HG02970 (cell line): ENCODE results near the gene CPPED1.

Experiments
- ATAC-seq: cut with Tn5 transposase; IDR thresholded peaks from one replicate; pipeline ENCODE4 v1.9.1; 2021; ENCODE audit warnings: mild to moderate bottlenecking, moderate library complexity, moderate number of reproducible peaks; ENCODE audit not compliant: unreplicated experiment, low FRiP score

CPPED1 gene

DNA sequence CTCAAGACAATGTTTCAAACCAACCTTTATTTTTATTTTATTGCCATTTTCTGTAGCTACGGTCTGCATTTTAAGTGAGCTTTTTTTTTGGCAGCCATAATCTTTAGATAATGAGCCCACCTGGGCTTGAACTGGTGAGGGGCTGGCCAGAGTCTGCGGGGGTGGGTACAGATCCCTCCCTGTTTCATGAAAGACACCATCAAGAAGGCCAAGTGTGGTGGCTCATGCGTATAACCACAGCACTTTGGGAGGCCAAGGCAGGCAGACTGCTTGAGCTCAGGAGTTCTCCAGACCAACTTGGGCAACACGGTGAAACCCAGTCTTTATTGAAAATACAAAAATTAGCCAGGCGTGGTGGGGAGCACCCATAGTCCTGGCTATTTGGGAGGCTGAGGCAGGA is 113.7 kb downstream of the CPPED1 start:
- no peak for ATAC-seq

DNA sequence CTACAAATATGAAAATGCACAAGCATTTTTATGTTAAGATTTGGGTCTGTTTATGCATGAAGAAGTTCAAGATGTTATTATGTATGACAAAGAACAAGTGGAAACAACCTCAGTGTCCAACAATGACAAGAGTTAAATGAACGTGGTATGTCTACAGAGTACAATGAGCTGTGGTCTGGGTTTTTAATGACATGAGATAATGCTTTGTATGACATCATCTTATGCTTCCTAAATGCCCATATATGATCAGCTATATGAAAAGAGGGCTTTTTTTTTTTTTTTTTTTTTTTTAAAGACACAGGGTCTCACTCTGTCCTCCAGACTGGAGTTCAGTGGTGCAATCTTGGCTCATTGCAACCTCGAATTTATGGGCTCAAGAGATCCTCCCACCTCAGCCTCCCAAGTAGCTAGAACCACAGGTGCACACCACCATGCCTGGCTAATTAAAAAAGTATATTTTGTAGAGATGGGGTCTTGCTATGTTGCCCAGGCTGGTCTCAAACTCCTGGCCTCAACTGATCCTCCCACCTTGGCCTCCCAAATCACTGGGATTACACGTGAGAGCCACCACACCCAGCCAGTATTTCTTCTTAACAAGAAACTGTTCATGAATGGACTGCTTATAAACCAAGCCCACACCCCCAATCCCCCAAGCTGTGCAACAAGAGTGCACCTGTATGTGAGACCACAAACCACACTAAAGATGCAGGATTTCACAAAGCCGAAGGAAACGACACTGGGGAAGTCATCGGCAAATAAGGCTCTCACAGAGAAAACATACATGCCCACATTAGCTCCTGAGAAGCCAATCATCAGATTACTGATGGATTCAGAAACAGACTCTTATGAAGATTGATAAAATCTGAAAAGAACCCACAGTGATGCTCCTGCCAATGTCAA is 114.5 kb downstream of the CPPED1 start:
- no peak for ATAC-seq

DNA sequence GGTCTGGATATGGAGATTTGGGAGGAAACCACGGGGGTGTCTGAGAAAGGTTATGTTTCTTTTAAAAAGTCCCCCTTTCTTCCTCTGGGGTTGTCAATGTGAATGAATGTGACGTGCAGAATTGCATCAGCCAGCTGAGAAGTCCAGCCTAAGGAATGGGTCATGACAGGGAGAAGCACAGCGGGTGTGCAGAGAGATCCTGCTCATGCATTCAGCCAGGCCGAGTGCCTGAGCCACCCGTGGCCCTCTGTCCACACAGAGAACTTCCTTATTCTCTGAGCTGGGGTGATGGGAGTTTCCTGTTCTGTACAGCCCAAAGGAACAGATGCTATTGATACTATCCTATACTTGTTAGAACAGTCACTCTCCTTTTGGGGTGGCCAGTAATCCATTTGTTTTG is 117.9 kb downstream of the CPPED1 start:
- ATAC-seq: no peak

DNA sequence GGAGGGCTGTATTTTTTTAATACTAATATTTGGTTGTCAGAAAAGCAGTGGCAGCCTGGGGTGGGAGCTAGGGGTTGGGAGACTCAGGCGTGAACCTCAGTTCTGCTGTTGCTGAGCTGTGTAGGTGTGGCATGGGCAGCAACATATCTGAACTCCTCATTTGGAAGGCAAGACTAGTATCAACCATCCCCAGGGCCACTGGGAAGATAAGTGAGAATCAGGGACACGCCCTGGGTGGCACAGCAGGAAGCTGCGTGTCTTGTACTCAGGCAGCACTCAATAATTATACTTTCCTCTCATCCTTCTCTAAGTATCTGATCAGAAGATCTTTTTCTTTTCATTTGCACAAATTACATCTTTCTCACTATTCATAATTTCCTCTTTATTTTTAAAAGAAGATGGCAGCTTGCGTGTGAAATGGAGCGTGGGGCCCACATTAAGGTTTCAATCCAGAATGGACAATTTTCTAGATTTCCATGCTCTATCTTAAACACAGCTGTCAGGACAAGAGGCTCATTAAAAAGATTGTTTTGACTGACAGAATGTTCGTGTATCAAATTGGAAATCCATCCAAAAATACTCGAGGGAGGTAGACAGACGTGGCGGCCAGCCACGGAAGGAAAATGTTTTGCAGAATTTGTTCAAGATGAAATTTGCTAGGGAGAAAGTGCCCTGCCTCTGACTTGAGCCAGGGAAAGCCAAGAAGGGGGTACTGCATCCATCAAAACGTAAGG is 121.1 kb downstream of the CPPED1 start:
- ATAC-seq: no peak

DNA sequence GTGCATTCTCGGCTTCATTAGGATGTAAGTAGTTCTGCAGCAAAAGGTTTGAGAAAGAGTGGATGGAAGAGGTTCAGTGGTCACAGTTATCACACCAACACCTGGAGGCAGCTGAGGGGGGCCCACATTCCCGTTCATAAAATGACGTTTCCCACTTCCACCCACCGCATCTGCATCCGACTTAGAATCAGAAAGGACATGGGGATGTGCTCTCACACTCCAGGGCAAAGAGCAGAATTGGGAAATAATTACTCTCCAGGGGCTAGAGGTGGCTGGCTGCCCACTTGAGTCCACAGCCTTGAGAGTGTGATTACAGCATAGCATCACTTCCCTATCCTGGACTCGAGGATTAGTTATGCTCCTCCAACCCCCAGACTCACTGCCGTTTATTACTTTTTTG is 122.0 kb downstream of the CPPED1 start:
- ATAC-seq: no peak

DNA sequence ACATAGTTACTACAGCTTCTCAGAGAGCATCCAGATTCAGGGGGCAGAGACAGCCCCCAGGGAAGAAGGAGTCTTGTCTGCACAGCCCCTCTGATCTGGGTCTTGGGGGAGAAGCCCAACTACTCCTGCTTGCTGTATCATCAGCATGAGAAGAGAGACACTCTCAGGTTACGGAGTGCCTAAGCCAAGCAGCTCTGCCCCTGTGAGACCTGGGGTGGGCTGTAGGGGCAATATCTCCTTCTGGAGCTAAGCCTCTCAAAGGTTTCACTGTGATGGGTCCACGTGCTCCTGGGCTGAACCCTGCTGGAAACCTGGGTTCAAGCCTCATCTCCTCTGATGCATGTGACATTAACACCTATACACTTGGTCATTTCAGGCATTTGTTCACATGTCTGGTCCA is 123.2 kb downstream of the CPPED1 start:
- no peak for ATAC-seq

DNA sequence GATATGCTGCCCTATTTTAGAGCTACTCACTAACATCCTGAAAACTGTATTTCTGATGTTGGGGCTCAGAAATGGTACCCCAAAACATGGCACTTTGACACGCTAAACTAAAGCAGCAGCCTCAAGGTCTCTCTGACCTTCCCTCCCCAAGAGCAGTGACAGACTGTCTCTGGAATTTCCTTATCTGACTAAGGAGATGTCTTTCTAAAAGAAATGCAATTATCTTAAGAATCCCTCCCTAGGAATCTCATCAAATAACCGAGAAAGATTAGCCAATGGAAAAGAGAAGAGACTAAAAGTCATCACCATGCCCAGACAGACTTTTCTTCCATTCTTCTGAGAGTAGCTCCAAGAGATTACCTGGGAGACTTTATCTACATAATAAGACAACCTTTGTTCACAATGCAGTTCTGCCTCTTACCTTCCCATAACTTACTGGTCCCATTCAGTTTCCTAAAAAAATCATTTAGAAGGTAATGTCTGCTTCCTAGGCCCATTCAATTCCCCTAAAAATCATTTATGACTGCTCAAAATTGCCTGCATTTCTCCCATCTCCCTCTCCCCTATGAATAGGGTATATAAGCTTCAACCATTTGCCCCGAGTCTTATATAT is 123.9 kb downstream of the CPPED1 start:
- ATAC-seq: no peak

DNA sequence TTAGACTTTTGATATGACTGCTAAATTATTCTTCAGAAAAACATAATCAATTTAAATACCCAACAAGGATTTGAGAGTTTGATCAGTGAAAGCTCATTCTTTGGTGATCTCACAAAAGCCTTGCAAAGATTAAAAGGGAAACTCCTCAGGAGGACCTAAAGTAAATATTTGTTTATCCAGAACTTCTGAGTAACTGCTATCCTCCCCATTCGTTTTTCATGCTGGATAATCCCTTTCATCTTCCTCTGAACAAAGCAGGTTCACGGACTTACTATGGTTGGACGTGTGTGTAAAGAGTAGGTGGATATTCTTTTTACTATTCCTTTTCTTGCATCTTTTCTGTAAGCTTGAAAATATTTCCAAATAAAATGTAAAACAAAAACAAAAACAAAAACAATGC is 124.7 kb downstream of the CPPED1 start:
- no peak for ATAC-seq

DNA sequence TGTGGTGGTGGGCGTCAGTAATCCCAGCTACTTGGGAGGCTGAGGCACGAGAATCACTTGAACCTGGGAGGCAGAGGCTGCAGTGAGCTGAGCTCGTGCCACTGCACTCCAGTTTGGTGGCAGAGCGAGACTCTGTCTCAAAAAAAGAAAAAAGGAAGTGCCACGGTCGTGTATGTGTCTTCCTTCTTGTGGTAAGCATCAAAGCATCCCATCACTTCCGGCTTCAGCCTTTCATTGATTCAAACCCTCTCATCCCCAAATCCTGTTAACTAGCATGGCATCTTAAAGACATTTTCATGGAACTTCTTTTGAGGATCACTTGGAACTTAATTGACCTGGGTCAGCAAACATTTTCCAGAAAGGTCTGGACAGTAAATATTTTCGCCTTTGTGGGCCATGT is 126.2 kb downstream of the CPPED1 start:
- ATAC-seq: no peak

DNA sequence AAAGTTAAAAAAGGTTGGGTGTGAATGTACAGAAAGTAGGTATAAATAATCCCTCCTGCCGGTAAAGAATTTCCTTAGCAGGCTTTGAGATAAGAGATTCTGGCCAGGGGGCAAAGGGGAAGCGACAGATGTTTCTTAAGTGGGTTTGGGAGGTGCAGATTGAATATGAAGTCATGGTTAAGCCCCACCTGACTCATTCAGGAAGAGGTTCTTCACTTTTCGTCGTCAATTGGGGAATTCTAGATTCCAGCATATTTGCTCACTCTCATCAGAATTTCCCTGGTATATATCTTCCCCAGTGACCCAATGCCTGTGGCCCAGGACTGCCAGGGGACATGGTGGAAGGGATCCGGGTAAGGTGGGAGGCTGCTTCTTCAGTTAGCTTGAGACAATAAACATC is 127.8 kb downstream of the CPPED1 start:
- ATAC-seq: no peak

DNA sequence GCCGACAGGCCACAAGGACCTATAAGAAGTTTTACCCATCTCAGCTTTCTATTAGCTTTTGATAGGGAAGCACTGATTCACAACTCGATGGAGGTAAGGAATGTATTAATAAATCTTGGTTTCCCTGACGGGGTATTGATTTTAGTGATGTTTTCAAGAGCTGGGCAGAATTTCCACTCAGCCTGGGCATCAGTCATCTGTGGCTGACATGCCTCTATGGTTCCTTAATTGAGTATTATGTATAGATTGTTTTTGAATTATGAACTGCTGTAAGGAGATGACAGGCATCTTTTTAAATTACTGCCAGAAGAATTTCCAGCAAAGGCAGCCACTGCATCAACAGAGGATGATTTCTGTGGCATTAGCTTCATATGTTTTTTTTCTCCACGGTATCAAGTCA is 128.6 kb downstream of the CPPED1 start:
- no peak for ATAC-seq

DNA sequence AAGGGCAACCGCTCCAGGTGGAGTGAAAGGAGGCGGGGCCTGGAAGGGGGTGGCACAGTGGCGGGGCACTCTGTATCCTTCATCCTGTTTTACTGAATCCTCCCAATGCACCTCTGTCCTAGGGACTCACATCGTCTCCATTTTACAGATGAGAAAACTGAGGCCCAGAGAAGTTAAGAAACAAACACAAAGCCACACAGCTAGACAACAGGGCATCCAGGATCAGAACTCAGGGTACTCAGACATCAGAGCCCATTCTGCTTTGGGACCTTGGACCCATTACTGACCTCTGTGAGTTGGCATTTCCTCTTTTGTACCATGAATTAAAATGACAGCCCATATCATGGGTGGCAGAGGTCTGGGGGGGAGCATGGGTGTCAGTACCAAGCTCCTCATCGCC is 129.2 kb downstream of the CPPED1 start:
- ATAC-seq: no peak

DNA sequence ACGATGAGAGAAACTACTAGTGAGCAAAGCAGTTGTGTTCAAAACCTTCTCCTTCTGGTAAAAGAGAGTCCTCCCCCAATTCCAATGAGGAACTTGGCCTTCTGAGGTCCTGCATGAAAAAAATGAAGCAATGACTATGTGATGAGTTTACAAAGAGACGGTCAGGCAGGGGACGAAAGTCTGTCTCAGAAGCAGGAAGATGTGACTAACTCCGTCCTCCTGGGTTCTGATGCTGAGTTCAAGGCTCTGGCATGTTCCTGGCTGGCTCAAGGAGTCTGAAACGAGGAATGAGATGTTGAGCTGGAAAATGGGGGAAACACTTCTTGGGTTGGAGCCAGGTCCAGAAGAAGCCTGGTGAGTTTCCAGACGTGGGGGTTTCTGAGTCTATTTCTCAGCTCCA is 129.6 kb downstream of the CPPED1 start:
- no peak for ATAC-seq

DNA sequence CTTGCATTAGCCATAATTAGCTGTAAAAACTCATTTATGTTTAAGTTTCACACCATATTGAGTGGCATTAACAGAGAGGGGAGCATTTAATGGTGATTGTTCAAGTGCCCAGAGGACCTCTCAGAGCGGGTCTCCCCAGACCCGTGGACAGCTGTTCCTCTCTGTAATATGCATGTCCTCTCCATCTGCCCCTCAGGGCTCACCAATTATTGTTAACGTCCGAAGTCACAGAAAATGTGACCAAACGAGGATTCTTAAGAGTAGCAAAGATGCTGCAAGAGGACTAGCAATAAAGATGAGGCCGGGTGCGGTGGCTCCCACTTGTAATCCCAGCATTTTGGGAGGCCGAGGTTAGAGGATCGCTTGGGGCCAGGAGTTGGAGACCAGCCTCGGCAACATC is 130.2 kb downstream of the CPPED1 start:
- no peak for ATAC-seq

DNA sequence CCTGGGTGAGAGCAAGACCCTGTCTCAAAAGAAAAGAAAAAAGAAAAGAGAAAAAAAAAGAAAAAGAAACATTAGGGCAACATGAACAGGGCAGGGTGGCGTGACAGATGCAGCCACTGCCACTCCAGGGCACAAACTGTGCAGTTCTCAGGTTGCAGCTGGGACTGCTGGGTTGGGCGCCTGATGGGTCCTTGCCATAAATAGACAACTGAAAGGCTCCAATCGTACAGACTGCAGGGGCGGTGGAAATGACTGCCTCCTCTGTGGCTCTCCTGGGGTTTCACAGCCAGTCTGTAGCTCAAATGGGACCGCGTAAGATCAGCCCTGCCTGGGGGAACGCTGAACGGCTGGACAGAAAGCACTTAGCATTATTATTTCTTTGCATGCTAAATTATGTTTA is 130.7 kb downstream of the CPPED1 start:
- no peak for ATAC-seq

DNA sequence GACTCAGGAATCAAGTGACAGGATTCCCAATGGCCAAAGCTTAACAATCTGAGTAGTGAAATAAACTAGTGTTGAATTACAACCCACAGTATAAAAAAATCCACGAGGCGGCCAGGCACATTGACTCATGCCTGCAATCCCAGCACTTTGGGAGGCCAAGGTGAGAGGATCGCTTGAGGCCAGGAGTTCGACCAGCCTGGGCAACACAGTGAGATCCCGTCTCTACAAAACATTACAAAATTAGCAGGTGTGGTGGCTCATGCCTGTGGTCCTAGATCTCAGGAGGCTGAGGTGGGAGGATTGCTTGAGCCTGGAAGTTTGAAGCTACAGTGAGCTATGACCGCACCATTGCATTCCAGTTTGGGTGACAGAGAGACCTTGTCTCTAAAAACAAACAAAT is 133.8 kb downstream of the CPPED1 start:
- ATAC-seq: no peak

DNA sequence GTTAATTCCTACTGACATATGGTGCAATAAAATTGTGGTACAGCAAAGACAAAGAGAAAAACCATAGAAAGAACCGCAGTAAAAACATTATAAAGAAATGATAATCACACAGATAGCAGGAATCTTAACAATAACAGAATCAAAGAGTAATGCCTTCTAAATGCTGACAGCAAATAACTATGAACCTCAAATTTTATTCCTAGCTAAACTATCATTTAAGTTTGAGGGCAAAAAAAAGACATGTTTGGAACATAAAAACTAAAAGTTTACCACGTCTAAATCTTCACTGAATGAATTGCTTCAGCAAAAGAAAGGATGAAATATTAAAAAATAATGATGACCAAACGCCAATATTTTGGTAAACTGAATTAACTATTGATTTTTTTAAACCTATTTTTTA is 135.8 kb downstream of the CPPED1 start:
- no peak for ATAC-seq

DNA sequence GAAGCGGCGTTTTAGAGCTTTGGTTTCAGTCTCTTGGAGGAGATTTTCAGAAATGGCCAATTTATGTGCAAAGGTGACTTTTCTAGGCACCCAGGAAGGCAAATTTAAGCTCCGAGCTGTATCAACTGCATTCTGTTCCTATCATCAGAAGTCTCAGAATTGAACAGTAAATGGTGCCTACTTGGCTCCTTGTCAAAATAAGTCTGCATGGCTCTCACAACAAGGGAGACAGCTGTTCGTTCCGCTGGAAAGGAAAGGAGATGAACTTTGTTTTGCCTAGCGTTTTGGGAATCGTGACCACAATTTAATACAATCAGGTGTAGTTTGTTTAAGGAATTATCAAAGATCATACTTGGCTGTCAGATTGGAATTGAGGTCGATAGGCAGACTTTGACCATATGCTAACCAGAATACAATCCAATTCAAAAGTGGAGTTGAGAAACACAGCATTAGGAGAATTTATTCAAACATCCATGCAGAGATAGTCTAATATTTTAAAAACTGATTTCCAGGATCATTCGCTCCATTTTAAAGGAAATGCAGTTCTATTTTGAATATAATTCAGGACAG is 139.4 kb downstream of the CPPED1 start:
- no peak for ATAC-seq

DNA sequence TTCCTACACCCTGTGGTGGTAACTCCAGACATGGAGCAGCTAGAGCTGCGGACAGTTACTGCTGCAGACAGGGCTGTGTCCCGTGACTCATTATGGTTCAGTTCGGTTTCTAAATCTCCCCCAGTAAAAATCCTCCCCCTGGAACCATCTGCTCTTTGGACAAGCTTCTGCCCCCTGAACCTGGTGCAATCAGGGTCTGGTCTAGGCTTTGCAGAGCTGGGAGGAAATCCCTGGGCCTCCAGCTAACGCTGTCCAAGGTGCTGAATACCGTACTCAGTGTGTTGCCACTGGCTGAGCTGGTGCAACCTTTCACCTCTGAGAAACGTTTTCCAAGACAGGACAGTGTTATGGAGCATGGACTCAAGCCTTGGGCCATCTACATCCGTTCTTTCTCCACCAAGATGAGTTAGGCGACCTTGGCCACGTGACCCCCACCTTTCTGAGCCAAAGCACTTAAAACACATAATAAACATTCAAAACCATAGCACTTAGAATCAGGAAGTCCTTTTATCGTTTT is 142.0 kb downstream of the CPPED1 start:
- ATAC-seq: no peak

DNA sequence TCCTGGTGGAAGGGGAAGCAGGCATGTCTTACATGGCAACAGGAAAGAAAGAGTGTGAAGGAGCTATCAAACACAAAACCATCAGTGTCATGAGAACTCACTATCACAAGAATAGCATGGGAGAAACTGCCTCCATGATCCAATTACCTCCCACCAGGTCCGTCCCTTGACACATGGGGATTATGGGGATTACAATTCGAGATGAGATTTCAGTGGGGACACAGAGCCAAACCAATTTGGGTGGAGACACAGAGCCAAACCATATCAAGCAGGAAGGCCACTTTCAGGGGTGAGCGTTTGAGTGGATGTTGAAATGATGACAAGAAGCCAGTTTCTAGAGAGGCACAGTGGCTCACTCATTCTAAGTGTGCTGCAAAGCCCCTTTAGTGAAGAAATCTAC is 143.8 kb downstream of the CPPED1 start:
- ATAC-seq: no peak

DNA sequence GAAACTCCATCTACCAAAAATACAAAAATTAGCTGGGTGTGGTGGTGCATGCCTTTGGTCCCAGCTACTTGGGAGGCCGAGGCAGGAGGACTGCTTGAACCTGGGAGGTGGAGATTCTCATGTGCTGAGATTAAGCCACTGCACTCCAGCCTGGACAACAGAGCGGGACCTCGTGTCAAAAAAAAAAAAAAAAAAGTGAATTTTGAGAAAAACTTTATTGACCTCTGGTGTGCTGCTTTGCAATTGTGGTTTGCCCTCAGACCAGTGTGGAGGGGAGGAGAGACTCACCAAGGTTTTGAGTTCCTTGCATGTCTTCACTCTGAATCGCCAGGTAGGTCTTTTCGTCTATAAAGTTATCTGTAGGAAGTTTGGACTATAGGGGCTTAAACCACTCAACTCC is 145.2 kb downstream of the CPPED1 start:
- no peak for ATAC-seq
